Immature natural killer cell (primary cell): Measurements from ENCODE around the gene CD81. TPM values are rescaled to one million over a fixed set of nuclear protein-coding genes. Genes with fewer than 3 reads are reported as not detected.

Source experiments
- DNase-seq, 3 donors: peaks; one replicate each; pipeline ENCODE4 v3.0.0; 2022; ENCODE audit warnings: mixed read lengths in 1 of 3
- H3K27ac Mint-ChIP-seq, 6 donors: one replicate each; pipeline ENCODE4 v1.8.0; 2020; ENCODE audit warnings: mixed read lengths in 6 of 6, mild to moderate bottlenecking in 5 of 6, inconsistent platforms in 4 of 6, moderate library complexity in 3 of 6
- H3K27me3 Mint-ChIP-seq, 3 donors: one replicate each; pipeline ENCODE4 v1.8.0; 2020 to 2021; ENCODE audit warnings: low read depth in 3 of 3, mild to moderate bottlenecking in 3 of 3, mixed read lengths in 3 of 3, moderate library complexity in 3 of 3, inconsistent platforms in 1 of 3
- H3K36me3 Mint-ChIP-seq, 3 donors: one replicate each; pipeline ENCODE4 v1.8.0; 2020; ENCODE audit warnings: mixed read lengths in 3 of 3, inconsistent platforms in 2 of 3, mild to moderate bottlenecking in 2 of 3
- H3K4me1 Mint-ChIP-seq, 2 donors: one replicate each; pipeline ENCODE4 v1.8.0; 2020; ENCODE audit warnings: inconsistent platforms in 2 of 2, mild to moderate bottlenecking in 2 of 2, mixed read lengths in 2 of 2, moderate library complexity in 1 of 2
- H3K4me3 Mint-ChIP-seq, 5 donors: one replicate each; pipeline ENCODE4 v1.8.0; 2020; ENCODE audit warnings: mild to moderate bottlenecking in 5 of 5, mixed read lengths in 5 of 5, inconsistent platforms in 3 of 5, moderate library complexity in 3 of 5
- H3K9me3 Mint-ChIP-seq, 6 donors: one replicate each; pipeline ENCODE4 v1.8.0; 2020; ENCODE audit warnings: mild to moderate bottlenecking in 6 of 6, mixed read lengths in 6 of 6, inconsistent platforms in 4 of 6, moderate library complexity in 3 of 6
- polyA plus RNA-seq, 3 donors: library from polyadenylated mRNA; unstranded; fragments of 300-500 nt; fragmentation: Illumina TruSeq; gene quantifications; one replicate each; pipeline ENCODE4 v1.2.3, GENCODE V29; 2021

Gene CD81
- polyA plus RNA-seq, 3 donors from 2014 or later = 33.1 to 56.9 (median 49.7) TPM

GRCh38 chr11:2401436-2401984 is 24.4 kb downstream of the CD81 start:
- Mint-ChIP-seq H3K9me3 (no peaks in the 10 kb centered on the region), H3K4me3 (peak overlapping the region; percentile 91 to 93 (median 92)), H3K4me1 (peaks cover 20 to 24% of the 10 kb centered on the region in 2 donors), H3K27ac (peak overlapping the region in 5 of 6 donors; percentile 66 to 94 (median 88)), H3K36me3 (peaks cover 4 to 14% (median 5%) of the 10 kb centered on the region in 3 donors), H3K27me3 (peaks cover 6 to 15% (median 10%) of the 10 kb centered on the region in 3 donors)
- no peak for DNase-seq

GRCh38 chr11:2402106-2402505 is 25.0 kb downstream of the CD81 start:
- H3K27me3 Mint-ChIP-seq = peaks cover 6 to 15% (median 11%) of the 10 kb centered on the region in 3 donors
- peaks cover 2 to 9% (median 5%) of the 10 kb centered on the region in 3 donors for H3K36me3 Mint-ChIP-seq
- peaks cover 20 to 24% of the 10 kb centered on the region in 2 donors for H3K4me1 Mint-ChIP-seq
- H3K9me3 Mint-ChIP-seq = no peaks in the 10 kb centered on the region
- peak overlapping the region in 2 of 6 donors; percentile 22 to 29 for H3K27ac Mint-ChIP-seq
- no peak for DNase-seq
- peak overlapping the region in 4 of 5 donors; percentile 49 to 93 (median 92) for H3K4me3 Mint-ChIP-seq

DNA sequence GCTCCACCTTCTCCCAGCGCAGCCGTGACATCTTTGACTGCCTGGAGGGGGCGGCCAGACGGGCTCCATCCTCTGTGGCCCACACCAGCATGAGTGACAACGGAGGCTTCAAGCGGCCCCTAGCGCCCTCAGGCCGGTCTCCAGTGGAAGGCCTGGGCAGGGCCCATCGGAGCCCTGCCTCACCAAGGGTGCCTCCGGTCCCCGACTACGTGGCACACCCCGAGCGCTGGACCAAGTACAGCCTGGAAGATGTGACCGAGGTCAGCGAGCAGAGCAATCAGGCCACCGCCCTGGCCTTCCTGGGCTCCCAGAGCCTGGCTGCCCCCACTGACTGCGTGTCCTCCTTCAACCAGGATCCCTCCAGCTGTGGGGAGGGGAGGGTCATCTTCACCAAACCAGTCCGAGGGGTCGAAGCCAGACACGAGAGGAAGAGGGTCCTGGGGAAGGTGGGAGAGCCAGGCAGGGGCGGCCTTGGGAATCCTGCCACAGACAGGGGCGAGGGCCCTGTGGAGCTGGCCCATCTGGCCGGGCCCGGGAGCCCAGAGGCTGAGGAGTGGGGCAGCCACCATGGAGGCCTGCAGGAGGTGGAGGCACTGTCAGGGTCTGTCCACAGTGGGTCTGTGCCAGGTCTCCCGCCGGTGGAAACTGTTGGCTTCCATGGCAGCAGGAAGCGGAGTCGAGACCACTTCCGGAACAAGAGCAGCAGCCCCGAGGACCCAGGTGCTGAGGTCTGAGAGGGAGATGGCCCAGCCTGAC is 26.0 kb downstream of the CD81 start:
- no peak for DNase-seq
- H3K36me3 Mint-ChIP-seq = peaks cover 0 to 3% (median 0%) of the 10 kb centered on the region in 3 donors
- no peak overlapping the region for H3K27ac Mint-ChIP-seq
- peaks cover 15 to 24% of the 10 kb centered on the region in 2 donors for H3K4me1 Mint-ChIP-seq
- H3K27me3 Mint-ChIP-seq = peaks cover 6 to 15% (median 13%) of the 10 kb centered on the region in 3 donors
- no peaks in the 10 kb centered on the region for H3K9me3 Mint-ChIP-seq
- peak overlapping the region in 3 of 5 donors; percentile 38 to 93 (median 59) for H3K4me3 Mint-ChIP-seq

GRCh38 chr11:2404735-2405196 is 27.7 kb downstream of the CD81 start:
- H3K27me3 Mint-ChIP-seq = peaks cover 6 to 12% (median 11%) of the 10 kb centered on the region in 3 donors
- no peak overlapping the region for H3K27ac Mint-ChIP-seq
- no peak for DNase-seq
- peaks cover 15 to 18% of the 10 kb centered on the region in 2 donors for H3K4me1 Mint-ChIP-seq
- no peaks in the 10 kb centered on the region for H3K9me3 Mint-ChIP-seq
- H3K36me3 Mint-ChIP-seq = peaks cover 0 to 3% (median 0%) of the 10 kb centered on the region in 3 donors
- no peak overlapping the region for H3K4me3 Mint-ChIP-seq

GRCh38 chr11:2406451-2406850 is 29.3 kb downstream of the CD81 start:
- DNase-seq = no peak
- Mint-ChIP-seq H3K27ac (no peak overlapping the region), H3K4me1 (peaks cover 11% of the 10 kb centered on the region in 2 donors), H3K36me3 (peaks cover 0 to 3% (median 0%) of the 10 kb centered on the region in 3 donors), H3K4me3 (no peak overlapping the region), H3K9me3 (no peaks in the 10 kb centered on the region), H3K27me3 (peaks cover 0 to 6% (median 3%) of the 10 kb centered on the region in 3 donors)

GRCh38 chr11:2406878-2407410 is 29.8 kb downstream of the CD81 start:
- peaks cover 0 to 6% (median 1%) of the 10 kb centered on the region in 3 donors for H3K27me3 Mint-ChIP-seq
- DNase-seq = no peak
- no peaks in the 10 kb centered on the region for H3K9me3 Mint-ChIP-seq
- no peak overlapping the region for H3K4me3 Mint-ChIP-seq
- peaks cover 6 to 8% of the 10 kb centered on the region in 2 donors for H3K4me1 Mint-ChIP-seq
- H3K36me3 Mint-ChIP-seq = peaks cover 0 to 3% (median 0%) of the 10 kb centered on the region in 3 donors
- H3K27ac Mint-ChIP-seq = no peak overlapping the region

GRCh38 chr11:2408671-2409070 is 31.6 kb downstream of the CD81 start:
- Mint-ChIP-seq H3K4me1 (no peaks in the 10 kb centered on the region), H3K9me3 (no peaks in the 10 kb centered on the region), H3K27ac (no peak overlapping the region), H3K27me3 (peaks cover 0 to 6% (median 1%) of the 10 kb centered on the region in 3 donors), H3K4me3 (no peak overlapping the region), H3K36me3 (no peaks in the 10 kb centered on the region)
- no peak for DNase-seq

DNA sequence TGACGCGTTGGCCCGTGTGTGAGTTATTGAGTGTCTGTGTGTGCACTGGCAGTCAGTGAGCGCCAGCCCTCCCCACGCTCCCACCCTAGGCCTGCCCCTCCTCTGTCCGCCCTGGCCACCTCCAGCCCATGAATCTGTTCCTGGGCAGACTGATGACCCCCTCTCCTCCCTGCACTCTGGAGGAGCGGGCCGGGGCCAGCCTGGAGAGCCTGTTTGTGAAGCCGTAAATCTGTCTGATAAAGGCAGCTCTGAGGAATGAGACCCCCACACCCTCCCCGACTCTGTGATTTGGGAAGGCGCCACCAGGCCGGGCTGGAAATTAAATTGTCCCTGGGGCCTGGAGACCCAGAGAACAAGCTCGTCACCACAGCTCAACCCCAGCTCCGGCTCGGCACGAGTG is 32.0 kb downstream of the CD81 start:
- Mint-ChIP-seq H3K4me1 (no peaks in the 10 kb centered on the region), H3K27me3 (peaks cover 0 to 6% (median 1%) of the 10 kb centered on the region in 3 donors), H3K27ac (no peak overlapping the region), H3K4me3 (no peak overlapping the region), H3K9me3 (no peaks in the 10 kb centered on the region), H3K36me3 (no peaks in the 10 kb centered on the region)
- DNase-seq = no peak

- Mint-ChIP-seq H3K4me3 (no peak overlapping the region), H3K9me3 (no peaks in the 10 kb centered on the region), H3K27me3 (peaks cover 0 to 4% (median 0%) of the 10 kb centered on the region in 3 donors), H3K36me3 (no peaks in the 10 kb centered on the region), H3K4me1 (no peaks in the 10 kb centered on the region), H3K27ac (no peak overlapping the region)
- DNase-seq = no peak
These were observed 32.7 kb downstream of the CD81 start for GRCh38 chr11:2409611-2410468.

- Mint-ChIP-seq H3K4me1 (no peaks in the 10 kb centered on the region), H3K4me3 (no peak overlapping the region), H3K27ac (no peak overlapping the region)
These were observed 33.5 kb downstream of the CD81 start for GRCh38 chr11:2410616-2411015.

GRCh38 chr11:2411446-2412305 is 34.6 kb downstream of the CD81 start:
- Mint-ChIP-seq H3K4me3 (no peak overlapping the region), H3K27ac (no peak overlapping the region), H3K9me3 (no peaks in the 10 kb centered on the region), H3K36me3 (no peaks in the 10 kb centered on the region), H3K4me1 (no peaks in the 10 kb centered on the region), H3K27me3 (peaks cover 0 to 3% (median 0%) of the 10 kb centered on the region in 3 donors)
- DNase-seq = no peak

More at GRCh38 chr11:2410616-2411015, 33.5 kb downstream of the CD81 start:
- no peak for DNase-seq
- Mint-ChIP-seq H3K27me3 (peaks cover 0 to 4% (median 0%) of the 10 kb centered on the region in 3 donors), H3K9me3 (no peaks in the 10 kb centered on the region), H3K36me3 (no peaks in the 10 kb centered on the region)

DNA sequence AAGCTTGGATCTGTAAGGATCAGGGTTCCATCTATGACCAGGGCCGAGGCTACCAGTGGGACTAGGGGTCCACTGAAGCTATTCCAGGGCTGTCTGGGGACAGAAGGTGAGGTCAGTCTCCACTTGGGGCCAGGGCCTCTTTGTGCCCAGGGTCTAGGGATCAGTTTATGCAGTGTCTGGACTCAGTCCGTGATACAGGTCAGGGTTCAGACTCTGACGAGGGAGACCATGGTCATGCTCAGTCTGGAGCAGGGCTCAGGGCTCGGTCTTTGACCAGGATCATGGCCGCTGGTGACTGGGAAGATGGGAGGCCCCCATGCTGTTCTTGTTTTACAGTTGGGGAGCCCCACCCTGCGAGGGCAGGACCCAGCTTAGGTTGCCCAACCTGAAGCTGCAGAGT is 35.2 kb downstream of the CD81 start:
- Mint-ChIP-seq H3K36me3 (no peaks in the 10 kb centered on the region), H3K4me1 (no peaks in the 10 kb centered on the region), H3K27ac (no peak overlapping the region), H3K9me3 (no peaks in the 10 kb centered on the region), H3K27me3 (peaks cover 0 to 3% (median 0%) of the 10 kb centered on the region in 3 donors), H3K4me3 (no peak overlapping the region)
- DNase-seq = no peak
